ENCODE results near the gene TTC28.

The TTC28 gene

DNA sequence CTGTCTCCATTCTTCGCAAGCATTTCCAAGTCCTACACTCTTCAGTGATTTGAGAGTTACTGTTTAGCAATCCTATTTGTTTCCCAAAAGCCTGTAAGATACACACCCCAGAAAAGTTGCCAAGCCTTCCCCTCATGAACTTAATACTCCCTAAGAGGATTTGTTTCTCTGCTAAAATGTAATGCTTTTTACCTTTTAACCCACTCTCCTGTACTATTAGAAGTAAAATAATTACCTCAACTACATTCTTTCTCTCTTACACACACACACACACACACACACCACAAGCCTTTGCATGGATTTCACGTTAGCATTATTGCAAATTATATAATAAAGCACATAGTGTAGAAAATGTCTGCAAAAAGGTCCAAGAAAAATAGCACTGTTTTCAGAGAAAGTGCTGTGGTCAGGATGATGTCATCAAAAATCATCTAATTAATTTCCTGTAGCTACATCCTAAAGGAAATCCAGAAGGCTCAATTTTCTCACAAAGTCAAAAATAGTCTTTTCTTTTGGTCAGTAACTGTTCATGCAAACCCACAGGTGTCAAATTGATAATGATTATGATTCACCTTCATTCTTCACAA lies 396.5 kb downstream of the TTC28 start:
- DNase-seq (ENCODE audit: low read depth, low spot score) = peak; percentile 58

- no peak for DNase-seq (ENCODE audit: low read depth, low spot score)
Observed at GRCh38 chr22:28282405-28283067, 397.1 kb downstream of the TTC28 start.

DNA sequence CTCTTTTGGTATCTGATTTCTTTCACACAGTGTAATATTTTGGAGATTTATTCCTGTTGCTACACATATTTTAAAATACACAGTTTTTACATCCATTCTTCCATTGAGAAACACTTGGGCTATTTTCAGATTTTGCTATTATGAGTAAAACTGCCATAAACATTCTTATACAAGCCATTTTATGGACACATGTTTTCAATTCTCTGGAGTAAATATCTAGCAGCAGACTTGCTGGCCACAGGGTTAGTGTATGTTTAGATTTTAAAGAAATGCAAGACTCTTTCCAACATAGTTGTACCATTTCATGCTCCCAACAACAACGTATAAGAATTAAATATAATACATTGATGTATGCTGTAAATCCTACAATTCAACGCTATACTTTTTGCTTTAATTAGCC lies 399.8 kb downstream of the TTC28 start:
- no peak for DNase-seq (ENCODE audit: low read depth, low spot score)

GRCh38 chr22:28269277-28269676 lies 410.4 kb downstream of the TTC28 start:
- DNase-seq (ENCODE audit: low read depth, low spot score) = no peak

GRCh38 chr22:28268850-28269249 lies 410.8 kb downstream of the TTC28 start:
- no peak for DNase-seq (ENCODE audit: low read depth, low spot score)

DNA sequence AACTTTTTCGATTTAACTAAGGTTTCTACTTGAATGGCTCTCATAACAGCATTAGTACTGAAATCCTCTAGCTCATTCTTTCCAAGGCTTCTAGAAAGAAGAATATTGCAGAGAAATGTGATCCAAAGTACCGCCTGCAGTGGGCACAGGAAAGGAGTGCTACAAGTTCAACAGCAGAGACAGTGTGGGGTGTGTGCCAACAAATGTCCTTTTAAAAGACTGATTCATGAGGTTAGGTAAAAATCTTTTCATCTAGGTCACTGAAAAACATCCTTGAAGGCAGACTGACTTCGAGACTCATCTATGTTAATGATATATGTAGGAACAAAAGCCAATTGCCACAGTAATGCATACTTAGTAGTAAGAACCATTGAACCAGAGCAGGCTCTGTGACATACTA lies 411.5 kb downstream of the TTC28 start:
- peak; percentile 58 for DNase-seq (ENCODE audit: low read depth, low spot score)

DNA sequence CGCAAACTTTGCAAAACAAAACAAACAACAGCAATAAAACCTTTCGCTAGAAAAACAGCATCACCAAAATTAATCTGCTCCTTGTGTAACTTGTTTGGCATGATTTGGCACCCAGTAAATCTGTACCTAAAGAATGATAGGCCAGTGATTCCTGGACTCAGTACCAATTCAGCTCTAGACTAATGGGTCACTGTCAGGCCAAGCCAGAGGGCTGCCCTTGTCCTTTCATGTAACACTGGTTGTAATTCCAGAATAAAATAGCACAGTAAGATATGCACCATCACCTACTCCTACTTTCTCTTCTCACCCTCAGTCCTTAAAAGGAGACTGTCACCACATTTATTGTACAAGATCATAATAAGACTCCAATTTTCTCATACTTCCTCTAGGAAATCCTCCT lies 419.0 kb downstream of the TTC28 start:
- DNase-seq (ENCODE audit: low read depth, low spot score) = no peak

- no peak for DNase-seq (ENCODE audit: low read depth, low spot score)
Observed at GRCh38 chr22:28259774-28260312, 419.8 kb downstream of the TTC28 start.

GRCh38 chr22:28254396-28254795 lies 425.2 kb downstream of the TTC28 start:
- DNase-seq (ENCODE audit: low read depth, low spot score) = peak; percentile 34

DNA sequence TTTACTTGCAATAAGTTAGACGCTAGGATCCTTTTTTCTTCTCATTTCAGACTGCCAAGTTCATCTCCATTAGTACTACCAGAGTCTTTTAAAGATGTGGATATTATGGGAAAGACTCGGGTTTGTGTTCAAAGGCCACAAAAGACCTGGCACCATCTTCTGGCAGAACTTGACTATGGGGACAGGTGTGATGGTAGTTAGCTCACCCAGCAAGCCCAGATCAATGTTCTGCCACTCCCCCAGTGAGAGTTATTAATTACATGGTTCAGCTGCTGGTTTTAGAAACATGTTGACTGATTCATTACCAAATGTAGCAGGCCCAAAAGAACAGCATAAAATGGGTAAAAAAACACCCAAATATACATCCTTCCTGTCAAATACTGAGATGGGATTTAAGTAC lies 427.1 kb downstream of the TTC28 start:
- DNase-seq (ENCODE audit: low read depth, low spot score) = no peak

GRCh38 chr22:28250036-28250695 lies 429.5 kb downstream of the TTC28 start:
- peak; percentile 52 for DNase-seq (ENCODE audit: low read depth, low spot score)

DNA sequence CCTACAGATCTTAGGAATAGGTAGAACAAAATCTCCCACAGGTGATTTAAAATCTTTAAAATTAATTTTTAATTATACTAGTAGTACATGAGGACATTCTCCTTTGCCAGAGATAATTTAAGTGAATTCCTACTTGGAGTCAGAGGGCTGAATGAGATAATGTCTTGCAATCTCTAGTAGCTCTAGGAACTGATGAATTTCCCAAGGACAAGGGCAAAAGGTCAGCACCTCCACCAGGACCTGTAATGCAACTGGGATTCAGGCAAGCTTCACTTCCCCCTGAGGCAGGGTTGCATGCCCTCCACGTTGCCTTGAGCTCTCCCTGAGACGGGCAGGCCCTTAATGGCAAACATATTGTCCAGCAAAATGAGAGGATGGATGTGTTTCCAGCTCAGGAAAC lies 430.2 kb downstream of the TTC28 start:
- DNase-seq (ENCODE audit: low read depth, low spot score) = no peak

DNA sequence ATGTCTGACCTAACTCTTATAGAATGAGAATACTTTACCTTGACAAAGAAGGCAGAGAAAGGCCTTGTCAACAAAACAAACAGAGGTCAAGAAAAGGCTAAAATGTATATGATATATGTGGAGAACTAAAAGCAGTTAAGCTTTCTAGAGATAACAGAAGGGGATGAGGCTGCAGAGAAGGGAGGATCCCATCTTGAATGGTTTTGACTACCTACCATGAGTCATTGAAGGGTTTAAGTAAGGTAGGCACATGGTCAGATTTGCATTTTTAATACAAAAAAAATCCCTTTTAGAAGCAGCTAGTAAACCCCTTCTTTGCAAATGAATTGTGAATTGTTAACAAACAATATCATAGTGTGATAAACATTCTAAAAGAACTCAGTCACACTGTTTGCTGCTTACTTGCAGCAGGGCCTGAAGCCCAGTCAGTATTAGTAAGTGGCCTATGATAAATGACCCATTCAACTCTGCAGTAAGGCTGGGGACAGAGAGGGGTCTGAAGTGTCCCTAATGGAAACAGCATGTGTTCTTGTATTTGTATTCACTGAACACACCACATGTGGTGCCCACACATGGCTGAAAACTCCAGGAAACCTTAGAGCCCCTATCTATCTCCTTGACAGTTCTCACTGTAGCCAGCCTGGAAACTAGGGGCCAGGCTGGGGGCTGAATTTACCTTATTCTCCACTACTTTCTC lies 431.8 kb downstream of the TTC28 start:
- peak; percentile 14 for DNase-seq (ENCODE audit: low read depth, low spot score)

DNA sequence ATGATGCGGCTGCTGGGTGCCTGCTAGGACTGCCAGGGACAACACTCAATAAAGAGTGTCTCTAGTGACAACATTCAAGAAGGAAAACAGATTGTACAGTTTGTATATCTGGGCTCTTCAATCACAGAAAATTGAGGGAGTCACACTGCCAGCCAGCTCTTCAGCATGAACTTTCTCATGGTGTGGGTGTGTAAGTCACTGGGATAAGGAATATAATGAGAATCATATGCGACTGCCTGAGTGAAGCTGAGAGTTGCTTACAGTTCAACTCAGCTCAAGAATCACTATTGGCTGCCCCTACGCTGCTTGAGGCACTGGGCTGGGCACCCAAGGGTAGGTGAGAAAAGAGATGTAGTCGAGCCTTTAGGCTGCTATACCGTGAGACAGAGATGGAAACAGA lies 432.5 kb downstream of the TTC28 start:
- peak; percentile 15 for DNase-seq (ENCODE audit: low read depth, low spot score)

GRCh38 chr22:28246397-28246796 lies 433.2 kb downstream of the TTC28 start:
- DNase-seq (ENCODE audit: low read depth, low spot score) = peak; percentile 90

GRCh38 chr22:28245579-28246224 lies 433.9 kb downstream of the TTC28 start:
- DNase-seq (ENCODE audit: low read depth, low spot score) = peak; percentile 34

- DNase-seq (ENCODE audit: low read depth, low spot score) = peak; percentile 13
Observed at GRCh38 chr22:28244757-28245156, 434.9 kb downstream of the TTC28 start.

- peak; percentile 81 for DNase-seq (ENCODE audit: low read depth, low spot score)
Observed at GRCh38 chr22:28243539-28243938, 436.1 kb downstream of the TTC28 start.

GRCh38 chr22:28241656-28242290 lies 437.9 kb downstream of the TTC28 start:
- DNase-seq (ENCODE audit: low read depth, low spot score) = no peak

- no peak for DNase-seq (ENCODE audit: low read depth, low spot score)
Observed at GRCh38 chr22:28239941-28240340, 439.7 kb downstream of the TTC28 start.

DNA sequence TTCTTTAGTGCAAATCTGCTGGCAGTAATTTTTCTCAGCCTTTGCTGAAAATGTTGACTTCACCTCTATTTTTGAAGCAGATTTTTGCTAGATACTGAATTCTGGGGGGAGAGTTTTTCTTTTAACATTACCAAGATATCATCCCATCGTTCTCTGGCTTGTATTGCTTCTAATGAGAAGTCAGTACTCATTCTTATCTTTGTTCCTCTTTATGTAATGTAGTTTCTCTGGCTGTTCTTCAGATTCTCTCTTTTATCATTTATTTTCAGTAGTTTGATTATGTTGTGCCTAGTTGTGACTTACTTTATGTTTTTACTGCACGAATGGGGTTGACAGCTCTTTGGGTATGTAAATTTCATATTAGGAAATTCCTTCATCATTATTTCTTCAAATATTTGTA lies 441.9 kb downstream of the TTC28 start:
- no peak for DNase-seq (ENCODE audit: low read depth, low spot score)

Data from astrocyte of the hippocampus (primary cell).